GM19438 (cell line): ENCODE data around the gene ABHD17A.
"Not testable (repeated sequence)": the region's sequence is repeated elsewhere in the genome, so short reads cannot be mapped to it uniquely, and the experiment has no call there.

Experiments used
- ATAC-seq: cut with Tn5 transposase; IDR thresholded peaks from one replicate; pipeline ENCODE4 v1.9.1; 2021; ENCODE audit warnings: low read depth; ENCODE audit not compliant: unreplicated experiment

Gene ABHD17A

DNA sequence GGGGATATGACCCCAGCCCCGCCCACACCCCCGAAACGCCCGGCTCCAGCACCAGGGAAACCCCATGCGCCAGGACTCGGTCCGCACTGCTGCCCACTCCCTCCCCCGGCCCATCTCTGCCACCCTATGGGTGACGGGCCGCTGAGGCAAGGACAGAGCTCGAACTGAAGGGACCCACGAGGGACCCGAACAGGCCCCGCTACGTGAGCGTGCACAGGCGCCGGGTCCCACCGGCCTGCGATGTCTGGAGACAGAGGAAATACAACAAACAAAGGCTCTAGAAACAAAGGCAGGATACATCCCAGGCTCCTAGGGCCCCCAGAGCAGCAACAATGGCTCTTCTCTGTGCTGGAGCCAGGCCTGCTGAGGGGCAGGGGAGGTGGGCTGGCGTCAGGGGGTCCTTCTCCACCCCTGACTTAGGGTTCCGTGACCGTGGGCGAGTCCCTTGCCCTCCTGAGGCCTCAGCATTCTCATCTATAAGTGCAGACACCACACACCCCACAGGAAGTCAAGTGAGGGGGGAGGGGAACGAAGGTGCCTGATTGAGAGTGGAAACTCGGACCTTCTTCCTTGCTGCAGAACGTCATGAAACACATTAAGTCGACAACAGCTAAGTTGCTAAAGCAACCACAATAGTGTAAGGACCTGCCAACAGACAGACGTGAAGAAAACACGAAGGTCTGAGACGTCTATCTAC, 3.1 kb downstream of the ABHD17A start:
- no peak for ATAC-seq

GRCh38 chr19:1881393-1882088, 3.8 kb downstream of the ABHD17A start:
- not testable (repeated sequence) for ATAC-seq

- no peak for ATAC-seq
These were observed 4.5 kb downstream of the ABHD17A start for GRCh38 chr19:1880611-1881392.

DNA sequence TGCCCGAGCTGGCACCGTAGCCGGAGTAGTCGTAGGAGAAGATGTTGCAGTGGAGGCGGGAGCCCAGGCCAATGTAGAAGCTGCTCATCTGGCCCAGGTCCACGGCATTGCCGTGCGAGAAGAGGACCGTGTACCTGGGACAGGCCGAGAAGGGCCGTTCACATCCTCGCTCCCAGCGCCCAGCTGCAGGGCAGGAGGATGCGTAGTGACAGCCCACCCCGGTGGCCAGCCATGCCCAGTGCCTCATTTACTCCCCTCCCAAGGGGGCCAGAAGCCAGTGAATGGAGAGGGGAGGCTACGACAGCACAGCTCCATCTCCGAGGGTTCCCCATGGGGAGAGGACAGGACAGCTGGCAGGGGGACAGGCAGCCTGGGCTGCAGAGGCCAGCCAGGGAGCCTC, 5.3 kb downstream of the ABHD17A start:
- not testable (repeated sequence) for ATAC-seq

- ATAC-seq = not testable (repeated sequence)
These were observed 6.7 kb downstream of the ABHD17A start for GRCh38 chr19:1878583-1878982.

GRCh38 chr19:1877280-1877660, 8.0 kb downstream of the ABHD17A start:
- not testable (repeated sequence) for ATAC-seq

DNA sequence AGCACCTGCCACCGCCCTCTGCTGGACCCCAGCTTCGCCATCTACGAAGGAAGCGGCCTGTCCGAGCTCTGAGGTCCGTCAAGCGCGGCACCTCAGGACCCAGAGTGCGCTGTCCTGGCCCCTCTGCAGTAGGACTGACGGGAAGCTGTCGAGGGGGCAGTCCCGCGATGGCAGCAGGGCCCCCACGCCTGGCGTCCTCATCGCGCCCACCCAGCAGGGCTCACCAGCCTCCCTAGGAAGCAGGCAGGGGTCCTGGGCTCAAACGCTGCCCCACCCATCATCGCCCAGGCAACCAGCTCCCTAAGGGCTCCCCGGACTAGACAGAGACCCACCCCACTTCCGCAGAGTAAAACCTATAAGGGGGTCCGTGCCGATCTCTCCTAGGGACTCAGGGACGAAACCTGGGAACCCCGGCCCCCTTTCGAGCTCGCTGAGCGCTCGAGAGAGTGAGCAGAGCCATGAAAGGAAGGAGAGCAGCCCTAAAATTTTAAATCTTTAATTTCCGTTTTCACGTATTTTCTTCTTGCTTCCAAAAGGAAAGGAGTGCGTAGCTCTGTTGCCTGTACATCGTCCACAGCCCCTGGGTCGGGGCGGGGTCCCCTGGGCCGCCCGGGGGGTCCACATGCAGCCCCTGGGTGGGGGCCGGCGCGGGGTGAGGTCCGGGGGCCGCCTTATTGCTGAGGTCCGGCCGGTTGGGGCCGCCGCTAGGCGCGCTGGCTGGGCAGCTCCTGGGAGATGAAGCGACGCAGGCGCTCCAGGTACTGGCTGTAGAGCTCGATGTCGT, 8.6 kb downstream of the ABHD17A start:
- not testable (repeated sequence) for ATAC-seq

GRCh38 chr19:1875646-1876495, 9.4 kb downstream of the ABHD17A start:
- peak; percentile 76 for ATAC-seq

GRCh38 chr19:1875265-1875645, 10.0 kb downstream of the ABHD17A start:
- not testable (repeated sequence) for ATAC-seq

GRCh38 chr19:1874554-1875185, 10.6 kb downstream of the ABHD17A start:
- no peak for ATAC-seq

DNA sequence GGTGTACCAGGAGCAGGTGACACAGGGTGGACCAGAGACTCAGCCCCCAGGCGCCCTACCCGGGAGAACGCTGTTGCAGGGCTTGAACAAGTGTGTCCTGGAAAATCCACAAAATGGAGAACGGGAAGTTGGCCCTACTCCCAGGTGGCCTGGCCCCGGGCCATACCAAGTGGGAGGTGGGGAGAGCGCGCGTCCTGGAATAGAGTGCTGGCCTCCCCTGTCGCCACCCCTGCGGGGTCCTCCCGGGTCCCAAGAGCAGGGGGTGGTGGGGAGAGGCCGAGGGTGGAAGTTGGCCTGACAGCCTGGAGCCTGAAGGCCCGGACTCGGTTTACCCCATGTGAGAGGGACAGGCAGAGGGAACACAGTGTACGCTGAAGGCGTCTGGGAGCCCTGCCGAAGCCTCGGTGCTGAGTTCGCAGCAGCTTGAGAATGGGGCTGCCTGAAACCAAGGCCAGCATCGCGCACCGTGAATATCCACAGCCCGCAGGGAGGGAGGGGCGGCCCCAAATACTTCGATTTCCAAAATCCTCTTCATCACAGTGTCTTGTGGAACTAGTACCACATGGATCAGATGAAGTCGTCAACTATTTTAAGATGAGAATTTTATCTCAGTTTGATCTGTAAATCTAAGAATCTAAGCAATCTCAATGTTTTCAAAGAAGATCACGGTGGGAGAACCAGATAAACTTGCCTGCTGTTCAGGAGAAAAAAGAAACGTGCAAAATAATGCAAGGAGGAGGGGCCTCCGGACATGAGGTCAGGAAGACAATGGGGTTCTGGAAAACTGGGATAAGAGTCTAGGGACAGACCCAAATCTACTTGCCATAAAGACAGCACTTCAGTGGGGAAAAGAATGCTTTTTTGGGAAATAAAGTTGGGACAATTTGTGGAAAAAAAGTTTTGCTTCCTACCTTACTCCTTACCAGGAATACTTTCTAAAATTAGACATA, 11.5 kb downstream of the ABHD17A start:
- ATAC-seq = no peak

DNA sequence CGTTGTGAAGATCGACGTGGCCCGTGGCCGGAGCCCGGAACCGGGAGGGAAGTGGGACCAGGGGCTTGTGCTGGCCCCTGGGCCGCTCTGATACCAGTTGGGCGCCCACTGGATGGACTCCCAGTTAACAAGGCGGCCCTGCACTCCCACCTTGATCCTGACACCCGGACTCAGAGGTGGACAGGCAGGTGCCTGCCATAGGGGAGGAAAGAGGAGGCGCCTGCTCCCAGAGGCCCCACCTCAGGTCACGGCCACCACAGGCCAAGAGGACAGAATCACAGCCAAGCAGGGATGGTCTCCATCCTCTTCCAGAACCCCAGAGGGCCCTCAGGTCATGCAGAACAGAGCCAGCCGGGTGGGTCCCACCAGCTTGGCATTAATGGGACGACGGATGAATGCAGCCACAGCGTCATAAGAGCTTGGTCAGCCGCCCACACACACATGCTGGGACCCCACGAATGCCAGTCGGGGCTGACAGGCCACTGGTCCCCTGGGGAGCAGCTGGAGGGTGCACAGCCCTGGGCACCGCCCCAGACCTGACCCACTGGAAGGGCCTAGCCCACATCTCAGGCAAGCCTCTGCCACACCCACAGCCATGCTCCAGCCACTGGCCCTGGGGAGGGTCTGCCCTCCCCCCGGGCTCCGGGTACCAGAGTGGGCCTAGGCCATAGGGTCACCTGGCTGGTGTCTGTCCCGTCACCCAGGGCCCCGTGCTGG, 12.3 kb downstream of the ABHD17A start:
- no peak for ATAC-seq

DNA sequence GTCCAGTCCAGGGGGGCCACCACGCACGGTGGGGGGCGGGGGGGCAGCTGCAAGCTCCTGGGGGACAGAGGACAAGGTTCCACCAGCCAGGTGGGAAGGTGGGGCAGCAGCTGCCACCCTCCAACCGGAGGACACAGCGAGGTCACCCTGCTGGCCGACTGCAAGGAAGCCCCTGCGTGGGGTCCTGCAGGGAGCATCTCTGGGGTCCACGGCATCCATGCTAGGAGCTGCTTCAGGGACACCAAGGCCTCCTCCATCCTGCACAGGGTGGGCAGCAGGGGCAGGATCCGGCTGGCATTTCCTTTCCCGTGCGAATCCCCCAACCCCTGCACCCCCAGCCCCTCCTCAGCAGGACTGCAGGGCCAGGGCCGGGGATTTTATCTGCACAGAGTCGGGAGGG, 13.7 kb downstream of the ABHD17A start:
- ATAC-seq = no peak

DNA sequence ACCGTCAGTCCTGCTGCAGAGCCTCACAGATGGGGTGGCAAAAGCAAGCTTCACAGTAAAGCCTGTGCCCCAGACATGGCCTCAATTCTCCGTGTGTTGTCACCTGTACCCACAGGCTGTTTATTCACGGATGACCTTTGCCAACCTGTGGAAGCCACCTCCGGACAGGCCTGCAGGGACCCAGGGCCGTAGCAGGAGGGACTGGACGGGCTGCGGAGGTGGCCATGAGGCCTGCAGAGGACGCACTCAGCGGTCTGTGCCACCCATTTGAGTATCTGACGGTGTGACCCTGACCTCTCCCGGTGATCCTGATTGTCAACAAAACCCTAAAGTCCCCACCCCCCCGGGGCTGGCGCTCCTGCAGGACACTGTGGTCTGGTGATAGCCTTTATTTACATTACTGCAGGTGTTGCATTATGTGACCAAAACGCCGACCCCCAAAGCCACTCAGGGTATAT, 14.1 kb downstream of the ABHD17A start:
- no peak for ATAC-seq

DNA sequence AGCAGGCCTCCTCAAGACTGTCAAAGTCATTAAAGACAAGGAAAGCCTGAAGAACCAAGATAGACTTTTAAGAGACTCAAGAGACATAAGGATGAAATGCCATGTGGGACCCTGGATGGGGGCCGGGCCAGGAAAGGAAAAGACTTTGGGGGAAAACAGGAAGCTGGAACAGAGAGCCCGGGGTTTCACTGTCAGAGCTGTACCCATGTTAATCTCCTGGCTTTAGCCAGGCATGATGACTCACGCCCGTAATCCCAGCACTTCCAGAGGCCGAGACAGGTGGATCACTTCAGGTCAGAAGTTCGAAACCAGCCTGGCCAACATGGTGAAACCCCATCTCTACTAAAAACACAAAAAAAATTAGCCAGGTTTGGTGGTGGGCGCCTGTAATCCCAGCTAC, 16.3 kb downstream of the ABHD17A start:
- ATAC-seq = no peak

DNA sequence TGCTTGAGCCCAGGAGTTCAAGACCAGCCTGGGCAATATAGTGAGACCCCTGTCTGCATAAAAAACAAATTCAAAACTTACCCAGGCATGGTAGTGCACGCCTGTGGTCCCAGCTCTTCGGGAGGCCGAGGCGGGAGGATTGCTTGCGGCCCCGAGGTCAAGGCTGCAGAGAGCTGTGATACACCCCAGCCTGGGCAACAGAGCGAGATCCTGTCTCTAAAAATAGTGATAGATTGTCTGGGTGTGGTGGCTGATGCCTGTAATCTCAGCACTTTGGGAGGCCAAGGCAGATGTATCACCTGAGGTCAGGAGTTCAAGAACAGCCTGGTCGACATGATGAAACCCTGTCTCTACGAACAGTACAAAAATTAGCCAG, 18.0 kb downstream of the ABHD17A start:
- ATAC-seq = no peak

- no peak for ATAC-seq
These were observed 18.5 kb downstream of the ABHD17A start for GRCh38 chr19:1866693-1867348.
